NCI-H2107 treated with DMSO at 0.1 percent for 48 hours (cell line): ENCODE data around the gene SSH2.
"Not testable (repeated sequence)": the region's sequence is repeated elsewhere in the genome, so short reads cannot be mapped to it uniquely, and the experiment has no call there.

ENCODE experiments used
- DNase-seq: peaks from one replicate; lab custom pipeline; 2025; ENCODE audit not compliant: unreplicated experiment; lab: John Stamatoyannopoulos, UW

SSH2 gene

DNA sequence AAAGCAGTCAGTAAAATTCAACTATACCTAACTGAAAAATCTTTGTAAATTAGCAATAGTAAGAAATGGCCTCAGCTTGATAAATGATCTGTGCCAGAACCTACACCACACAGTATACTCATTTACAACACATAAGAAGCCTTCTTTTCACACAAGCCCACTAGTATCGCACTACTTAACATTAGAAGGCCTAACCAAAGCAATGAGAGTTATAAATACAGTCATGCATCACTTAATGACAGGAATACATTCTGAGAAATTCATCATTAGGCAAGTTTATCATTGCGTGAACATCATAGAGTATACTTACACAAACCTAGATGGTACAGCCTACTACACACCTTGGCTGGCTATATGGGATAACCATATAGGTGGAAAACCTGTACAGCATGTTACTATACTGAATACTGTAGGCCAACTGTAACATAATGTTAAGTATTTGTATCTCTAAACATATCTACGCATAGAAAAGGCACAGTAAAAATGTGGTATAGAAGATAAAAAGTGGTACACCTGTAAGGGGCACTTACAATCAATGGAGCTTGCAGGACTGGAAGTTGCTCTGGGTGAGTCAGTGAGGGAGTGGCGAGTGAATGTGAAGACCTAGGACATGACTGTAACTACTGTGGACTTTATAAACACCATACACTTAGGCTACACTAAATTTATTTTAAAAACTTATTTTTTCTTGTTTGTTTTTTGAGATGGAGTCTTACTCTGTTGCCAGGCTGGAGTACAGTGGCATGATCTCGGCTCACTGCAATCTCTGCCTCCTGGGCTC lies 180.8 kb downstream of the SSH2 start:
- no peak for DNase-seq

DNA sequence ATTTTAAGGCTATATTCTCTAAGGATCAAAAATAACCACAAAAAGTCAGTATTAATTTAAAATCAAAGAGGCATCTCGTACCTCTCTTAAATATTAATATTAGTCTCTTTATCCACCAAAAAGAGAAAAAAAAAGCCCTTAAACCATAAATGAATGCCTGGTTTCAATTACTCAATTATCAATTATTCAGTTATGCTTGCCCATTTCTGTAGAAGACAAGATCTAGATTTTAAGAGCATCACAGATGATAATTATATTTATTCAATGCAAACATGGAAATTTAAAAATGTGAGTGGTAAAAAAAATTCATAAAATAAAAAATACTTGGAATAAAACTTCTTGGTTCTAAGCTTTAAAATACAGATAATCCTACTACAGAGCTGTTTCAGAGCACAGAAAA lies 181.6 kb downstream of the SSH2 start:
- DNase-seq = no peak

DNA sequence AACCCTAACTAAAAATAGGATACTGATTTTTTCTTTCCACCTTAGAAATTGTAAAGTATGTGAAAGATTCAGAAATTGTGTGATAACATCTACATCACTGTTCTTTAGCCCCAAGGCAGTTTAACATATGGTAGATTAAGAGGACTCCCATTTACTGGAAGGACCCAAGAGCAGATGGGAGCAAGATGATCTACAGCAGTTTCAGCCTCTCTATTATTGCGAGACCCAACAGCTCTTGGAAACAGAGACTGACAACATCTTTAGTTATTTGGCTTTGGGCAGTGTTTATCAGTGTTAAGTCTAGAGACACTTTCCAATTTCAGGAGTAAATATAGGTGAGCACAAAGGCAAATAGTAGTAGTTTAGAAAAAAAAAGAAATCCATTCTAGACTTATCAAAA lies 182.4 kb downstream of the SSH2 start:
- DNase-seq = no peak

DNA sequence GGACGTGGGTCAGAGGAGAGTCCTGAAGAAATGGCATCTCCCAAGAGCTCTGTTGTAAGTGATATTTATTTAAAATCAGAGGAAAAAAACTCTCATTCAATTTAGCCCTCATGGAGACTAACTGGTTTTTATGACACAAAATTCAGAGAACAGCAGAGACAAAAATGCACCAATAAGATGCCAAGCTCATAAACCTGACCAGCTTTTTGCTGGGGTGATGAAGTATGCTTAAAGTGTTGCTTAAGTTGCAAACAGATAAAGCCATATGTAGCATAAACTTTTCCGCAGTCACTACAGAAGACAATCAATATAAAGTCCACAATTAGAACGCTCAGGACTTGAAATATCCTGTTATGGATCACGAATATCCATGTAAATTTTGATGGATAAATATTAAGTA lies 183.4 kb downstream of the SSH2 start:
- no peak for DNase-seq

DNA sequence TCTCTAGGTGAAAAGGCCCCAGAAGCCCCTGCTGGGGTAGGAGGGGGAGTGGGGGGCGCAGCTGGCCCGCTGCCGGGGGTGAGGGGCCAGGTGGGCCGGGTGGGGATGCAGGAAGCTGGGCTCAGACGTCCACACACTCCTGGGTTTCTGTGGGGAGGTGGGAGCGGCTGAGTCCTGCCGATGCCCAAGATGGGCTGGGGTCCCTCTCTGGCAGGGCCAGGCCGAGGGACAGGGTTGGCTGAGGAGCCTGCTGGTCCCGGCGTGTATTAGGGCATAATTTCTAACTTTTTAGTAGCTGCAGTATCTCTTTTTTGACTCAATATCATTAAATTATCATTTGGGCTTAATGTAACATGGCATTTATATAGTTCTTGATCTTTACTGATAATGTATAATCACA lies 185.9 kb downstream of the SSH2 start:
- no peak for DNase-seq

DNA sequence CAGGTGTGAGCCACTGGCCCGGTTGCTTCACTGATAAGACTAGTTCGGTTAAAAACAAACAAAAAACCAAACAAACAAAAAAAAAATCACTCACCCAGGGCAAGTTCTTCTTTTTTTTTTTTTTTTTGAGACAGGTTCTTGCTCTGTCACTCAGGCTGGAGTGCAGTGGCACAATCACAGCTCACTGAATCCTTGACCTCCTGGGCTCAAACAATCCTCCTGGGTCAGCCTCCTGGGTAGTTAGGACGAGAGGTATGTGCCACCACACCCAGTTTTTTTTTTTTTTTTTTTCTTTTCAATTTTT lies 187.9 kb downstream of the SSH2 start:
- DNase-seq = no peak

DNA sequence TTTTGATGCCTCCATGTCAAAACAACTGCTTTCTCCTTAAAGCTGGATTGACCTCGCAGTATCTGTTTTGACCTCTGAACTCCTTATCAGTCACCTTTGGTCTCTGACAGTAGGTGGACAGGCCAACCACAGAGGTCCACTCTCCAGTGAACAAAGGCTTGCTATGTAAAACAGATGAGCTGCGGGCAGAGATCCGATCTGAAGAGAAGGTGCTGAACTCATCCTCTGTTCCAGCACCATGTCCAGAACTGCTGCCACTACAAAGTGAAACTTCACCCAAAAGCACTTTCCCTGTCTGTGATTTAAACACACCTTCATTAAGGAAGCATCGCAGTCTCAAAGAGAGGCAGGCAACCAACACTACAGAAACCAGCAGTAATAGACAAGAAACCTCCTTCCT lies 190.0 kb downstream of the SSH2 start:
- no peak for DNase-seq

DNA sequence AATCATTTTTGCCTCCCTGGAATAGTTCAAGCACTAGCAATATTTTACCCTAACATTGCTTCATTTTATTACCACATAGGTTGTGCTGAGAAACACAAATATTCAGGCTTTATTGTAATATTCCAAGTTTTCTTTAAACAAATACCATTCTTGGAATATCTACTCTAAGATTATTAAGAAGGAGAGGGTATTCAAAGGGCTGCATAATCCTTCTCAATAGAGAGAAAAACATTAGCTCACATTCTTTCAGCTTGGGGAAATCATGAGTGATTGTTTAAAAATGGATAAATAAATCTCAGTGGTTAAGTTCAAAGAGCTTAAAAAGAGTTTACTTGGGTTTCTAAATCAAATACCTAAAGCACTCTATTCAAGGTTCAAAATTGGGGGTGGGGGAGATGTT lies 195.4 kb downstream of the SSH2 start:
- DNase-seq = no peak

DNA sequence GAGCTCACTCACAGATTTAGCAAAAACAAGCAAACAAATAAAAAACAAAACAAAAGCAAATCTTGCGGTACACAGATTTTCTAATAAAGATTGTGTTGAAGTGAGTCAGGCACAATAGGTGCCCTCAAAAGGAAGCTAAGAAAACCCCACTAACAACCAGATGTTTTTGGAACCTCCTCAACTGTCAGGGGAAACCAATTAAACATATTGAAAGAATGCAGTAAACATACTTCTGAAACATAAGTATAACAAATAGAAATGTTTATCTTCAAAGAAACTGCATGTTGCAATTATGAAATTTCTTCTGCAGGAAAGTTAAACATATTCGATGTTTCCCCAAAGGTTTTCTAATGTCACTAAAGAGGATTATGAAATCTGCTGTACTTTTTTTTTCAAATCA lies 196.9 kb downstream of the SSH2 start:
- DNase-seq = no peak

DNA sequence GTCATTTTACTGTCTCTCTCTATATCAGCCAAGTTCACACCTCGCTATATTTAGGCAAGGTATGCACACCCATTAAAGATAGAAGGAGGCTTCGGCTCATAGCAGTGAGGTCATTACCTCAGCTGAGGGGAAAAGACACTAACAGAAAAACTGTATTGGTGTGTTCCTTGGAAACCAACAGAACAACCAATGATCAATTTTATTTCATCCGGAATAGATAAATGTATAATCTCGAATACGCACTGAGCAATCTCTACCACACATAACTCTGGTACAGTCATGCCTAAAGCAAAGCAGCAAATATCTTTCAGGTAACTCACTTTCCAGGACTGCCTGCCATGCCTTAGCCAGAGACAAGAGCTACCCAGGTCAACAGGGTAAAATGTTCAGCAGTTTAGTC lies 197.4 kb downstream of the SSH2 start:
- DNase-seq = no peak

DNA sequence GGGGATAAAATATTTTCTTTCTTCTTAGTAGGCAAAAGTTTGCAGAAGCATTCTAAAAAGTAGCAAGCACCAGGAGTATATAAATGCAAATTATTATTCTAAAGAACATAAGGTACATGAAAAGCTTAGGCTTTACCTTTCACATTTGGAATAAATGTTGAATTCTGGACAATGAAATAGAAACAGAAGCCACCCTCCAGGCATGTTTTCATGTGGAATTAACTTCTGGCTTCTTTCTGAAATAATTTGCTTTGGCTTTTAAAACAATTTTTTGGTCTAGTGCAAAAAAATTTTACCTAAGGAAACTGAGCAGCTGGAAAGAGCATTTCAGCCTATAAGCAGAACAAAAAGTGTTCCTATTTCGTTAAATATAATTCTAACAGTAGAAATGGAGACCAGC lies 197.8 kb downstream of the SSH2 start:
- DNase-seq = no peak

DNA sequence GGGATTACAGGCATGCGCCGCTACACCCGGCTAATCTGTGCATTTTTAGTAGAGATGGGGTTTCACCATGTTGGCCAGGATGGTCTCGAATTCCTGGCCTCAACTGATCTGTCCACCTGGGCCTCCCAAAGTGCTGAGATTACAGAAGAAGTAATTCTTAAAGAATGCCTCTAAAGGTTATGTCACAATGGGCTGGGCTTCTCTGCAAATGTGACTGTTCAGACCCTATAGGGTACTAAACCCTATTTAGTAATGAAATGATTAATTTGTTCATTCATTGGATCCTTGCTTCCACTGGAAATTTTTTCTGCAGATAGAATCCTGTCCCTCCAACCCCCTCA lies 198.5 kb downstream of the SSH2 start:
- DNase-seq = no peak

DNA sequence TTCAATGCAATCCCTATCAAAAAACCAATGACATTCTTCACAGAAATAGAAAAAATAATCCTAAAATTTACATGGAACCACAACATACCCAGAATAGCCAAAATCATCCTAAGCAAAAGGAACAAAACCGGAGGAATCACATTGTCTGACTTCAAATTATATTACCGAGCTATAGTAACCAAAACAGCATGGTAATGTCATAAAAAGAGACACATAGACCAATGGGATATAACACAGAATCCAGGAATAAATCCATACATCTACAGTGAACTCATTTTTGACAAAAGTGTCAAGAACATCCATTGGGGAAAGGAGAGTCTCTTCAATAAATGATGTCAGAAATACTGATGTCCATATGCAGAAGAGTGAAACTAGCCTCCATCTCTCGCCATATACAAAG lies 201.5 kb downstream of the SSH2 start:
- DNase-seq = no peak

DNA sequence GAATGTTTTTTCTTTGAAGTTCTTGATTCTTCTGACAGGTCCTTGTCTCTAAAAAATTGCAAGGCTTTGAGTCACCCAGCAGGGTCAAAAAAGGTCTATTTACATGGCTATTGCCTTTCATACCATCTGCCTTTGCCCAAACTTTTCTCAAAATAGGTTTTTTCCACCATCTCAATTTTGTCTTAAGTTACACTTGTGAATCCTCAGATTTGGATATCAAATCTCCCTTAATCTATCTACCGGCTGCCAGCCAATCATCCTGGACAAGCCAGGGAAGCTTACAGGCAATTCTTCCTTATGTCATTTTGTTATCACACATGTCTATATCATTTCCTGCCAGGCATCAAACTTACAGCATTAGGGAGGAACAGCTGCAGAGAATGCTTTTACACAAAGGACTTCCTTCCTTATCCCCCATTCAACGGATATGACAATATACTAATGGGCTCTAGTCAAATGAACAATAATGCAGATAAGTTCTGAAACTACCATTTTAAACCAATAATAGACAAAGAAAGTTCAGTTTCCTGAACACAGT lies 203.2 kb downstream of the SSH2 start:
- DNase-seq = no peak

DNA sequence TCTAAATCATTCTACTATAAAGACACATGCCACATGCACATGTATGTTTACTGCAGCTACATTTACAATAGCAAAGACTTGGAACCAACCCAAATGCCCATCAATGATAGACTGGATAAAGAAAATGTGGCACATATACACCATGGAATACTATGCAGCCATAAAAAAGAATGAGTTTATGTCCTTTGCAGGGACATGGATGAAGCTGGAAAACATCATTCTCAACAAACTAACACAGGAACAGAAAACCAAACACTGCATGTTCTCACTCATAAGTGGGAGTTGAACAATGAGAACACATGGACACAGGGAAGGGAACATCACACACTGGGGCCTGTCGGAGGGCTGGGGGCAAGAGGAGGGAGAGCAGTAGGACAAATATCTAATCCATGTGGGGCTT lies 204.6 kb downstream of the SSH2 start:
- not testable (repeated sequence) for DNase-seq

DNA sequence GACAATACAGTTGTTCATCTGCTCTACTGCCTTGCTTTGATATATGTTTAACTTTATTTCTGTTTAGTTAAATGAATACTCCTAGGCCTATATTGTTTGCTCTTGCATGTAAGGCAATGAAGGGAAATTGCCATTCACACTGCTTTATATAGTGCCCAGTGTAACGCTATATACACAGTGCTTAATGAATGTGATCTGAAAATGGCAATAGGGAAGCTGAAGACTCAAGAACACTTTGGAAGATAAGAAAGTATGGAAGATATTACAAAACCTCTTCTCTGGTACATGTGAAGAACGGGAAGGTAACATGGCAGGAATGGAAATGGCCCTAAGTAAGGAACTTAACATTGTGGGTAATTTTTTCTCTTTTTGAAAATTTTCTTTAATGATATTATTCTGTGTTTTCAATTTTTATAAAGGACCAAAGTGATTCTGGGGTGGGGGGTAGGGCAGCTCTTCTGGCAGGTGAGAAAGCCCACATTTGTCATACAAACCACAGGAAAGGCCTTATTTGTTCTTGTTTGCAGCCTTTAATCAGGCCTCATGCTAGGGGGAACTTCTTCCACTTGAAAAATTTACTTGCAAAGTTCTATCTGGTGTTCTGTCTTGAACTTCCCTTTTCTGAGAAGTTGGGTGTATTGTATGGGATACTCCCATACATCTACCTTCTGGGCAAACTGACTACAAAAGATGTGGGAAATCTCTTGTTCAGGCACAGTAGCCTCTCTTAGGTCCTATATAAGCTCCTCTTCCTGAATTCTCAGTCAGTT lies 206.6 kb downstream of the SSH2 start:
- DNase-seq = no peak

DNA sequence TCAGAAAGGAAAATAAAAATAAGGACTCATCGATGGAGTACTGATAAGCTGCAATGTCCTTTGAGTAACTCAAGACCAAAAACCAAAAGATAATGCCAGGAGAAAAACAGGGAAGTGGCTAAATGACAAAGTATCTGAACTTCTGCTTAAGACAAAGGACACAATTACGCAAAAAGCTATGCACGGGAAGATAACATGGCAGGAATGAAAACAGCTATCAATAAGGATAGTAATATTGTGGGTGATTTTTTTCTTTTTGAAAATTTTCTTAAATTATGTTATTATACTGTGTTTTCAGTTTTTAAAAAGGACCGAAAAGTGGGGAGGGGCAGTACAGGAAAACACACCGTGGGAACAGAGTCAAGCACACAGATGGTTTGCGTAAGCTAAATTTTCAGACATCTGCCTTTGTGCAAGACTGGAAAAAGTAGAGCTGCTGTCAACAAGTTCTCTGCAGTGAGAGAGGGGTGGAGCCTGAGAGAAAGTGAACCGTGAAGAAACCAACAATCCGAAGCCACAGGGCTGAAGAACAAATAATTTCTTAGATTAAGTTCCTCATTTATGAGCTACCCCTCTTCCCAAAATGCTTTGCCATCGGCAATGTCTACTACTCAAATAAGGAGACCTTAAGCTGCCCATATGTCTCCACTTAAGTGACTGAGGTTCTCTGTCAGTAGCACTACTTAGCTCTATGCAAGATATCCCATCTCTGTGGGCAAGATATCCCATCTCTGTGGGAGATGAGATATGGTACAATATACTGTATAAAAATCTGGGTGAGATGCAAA lies 207.4 kb downstream of the SSH2 start:
- peak; percentile 26 for DNase-seq

DNA sequence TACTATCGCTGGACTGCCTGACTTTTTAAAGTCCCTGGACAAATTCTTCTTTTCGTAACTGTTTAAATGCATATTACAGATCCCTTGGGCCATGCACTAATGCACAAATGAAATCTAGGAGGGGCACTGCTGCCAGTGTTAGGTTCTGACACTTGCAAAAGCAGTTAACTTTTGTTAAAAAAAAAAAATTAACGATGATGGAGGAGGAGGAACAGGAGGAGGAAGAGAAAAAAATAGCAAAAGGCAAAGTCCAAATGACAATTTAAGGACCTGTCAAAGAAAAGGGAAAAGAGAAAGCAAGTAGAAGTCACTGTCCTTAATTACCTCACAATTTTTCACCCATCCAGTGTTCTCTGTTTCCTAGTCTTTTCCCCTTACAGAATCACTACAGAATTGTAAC lies 209.5 kb downstream of the SSH2 start:
- DNase-seq = no peak

DNA sequence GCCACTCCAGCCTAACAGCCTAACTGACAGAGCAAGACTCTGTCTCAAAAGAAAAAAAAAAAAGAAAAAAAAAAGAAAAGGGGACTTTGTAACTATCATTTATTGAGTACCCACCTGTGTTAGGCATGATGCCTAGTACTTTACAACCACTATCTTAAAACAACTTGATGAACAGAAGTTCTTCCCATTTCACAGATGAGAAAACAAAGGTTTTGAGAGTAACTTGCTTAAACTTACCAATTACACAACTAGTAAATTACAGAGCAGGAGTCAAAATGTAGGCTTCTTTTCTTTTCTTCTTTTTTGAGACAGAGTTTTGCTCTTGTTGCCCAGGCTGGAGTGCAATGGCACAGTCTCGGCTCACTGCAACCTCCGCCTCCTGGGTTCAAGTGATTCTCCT lies 210.6 kb downstream of the SSH2 start:
- DNase-seq = no peak

DNA sequence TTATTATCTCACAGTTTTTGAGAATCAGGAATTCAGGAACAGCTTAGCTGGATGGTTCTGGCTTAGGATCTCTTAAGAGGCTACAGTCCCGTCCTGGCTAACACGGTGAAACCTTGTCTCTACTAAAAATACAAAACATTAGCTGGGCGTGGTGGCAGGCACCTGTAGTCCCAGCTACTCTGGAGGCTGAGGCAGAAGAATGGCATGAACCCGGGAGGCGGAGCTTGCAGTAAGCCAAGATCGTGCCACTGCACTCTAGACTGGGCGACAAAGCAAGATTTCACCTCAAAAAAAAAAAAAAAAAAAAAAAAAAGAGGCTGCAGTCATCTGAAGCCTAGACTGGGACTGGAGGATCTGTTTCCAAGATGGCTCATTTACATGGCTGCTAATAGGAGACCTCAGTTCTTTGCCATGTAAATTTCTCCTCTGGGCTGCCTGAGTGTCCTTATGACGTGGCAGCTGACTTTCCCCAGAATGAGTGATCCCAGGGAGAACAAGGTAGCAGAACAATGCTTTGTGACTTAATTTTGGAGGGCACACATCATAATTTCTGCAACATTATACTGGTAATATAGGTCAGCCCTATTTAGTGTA lies 211.5 kb downstream of the SSH2 start:
- no peak for DNase-seq

DNA sequence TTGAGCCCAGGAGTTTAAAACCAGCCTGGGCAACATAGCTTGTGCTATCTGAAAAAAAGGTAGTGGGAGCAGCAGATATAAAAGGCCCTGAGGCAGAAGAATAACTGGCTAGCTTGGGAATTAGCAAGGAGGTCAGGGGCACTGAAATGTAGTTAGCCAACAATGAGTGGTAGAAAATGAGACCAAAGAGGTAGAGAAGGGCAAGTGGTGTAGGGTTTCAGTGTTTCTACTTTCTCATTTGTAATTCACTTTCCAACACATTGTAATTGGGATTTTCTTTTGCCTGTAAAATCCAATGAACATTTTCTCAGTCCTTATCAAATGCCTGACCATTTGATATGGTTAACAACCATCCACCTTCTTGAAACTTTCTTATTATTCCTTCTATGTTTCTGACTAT lies 212.2 kb downstream of the SSH2 start:
- no peak for DNase-seq

DNA sequence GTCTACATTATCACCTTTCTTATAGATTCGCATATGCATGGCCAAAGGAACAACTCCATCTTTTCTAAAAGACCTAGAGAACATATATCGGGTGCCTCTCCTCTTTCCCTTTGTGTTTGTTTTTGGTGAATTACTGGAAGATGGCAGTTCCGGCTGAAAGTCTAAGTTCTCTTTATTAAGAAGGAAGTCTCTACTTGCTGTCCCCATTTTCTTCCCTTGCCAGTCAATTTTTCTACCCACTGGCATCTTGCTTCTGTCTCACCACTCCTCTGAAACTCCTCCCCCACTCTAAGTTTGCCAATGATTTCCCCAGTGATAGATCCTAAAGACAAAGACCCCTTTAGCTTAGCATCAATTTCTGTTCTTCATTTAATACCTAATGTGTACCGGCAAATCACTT lies 213.5 kb downstream of the SSH2 start:
- DNase-seq = no peak
